Immature natural killer cell (primary cell): ENCODE measurements around the gene SLC38A6. TPM values are rescaled to one million over a fixed set of nuclear protein-coding genes. Genes with fewer than 3 reads are reported as not detected.
A peak's percentile ranks its signal among the peaks of the same experiment; 100 is the strongest.

Source experiments
- DNase-seq, 3 donors: peaks; one replicate each; pipeline ENCODE4 v3.0.0; 2022; ENCODE audit warnings: mixed read lengths in 1 of 3
- H3K27ac Mint-ChIP-seq, 6 donors: one replicate each; pipeline ENCODE4 v1.8.0; 2020; ENCODE audit warnings: mixed read lengths in 6 of 6, mild to moderate bottlenecking in 5 of 6, inconsistent platforms in 4 of 6, moderate library complexity in 3 of 6
- H3K27me3 Mint-ChIP-seq, 3 donors: one replicate each; pipeline ENCODE4 v1.8.0; 2020 to 2021; ENCODE audit warnings: low read depth in 3 of 3, mild to moderate bottlenecking in 3 of 3, mixed read lengths in 3 of 3, moderate library complexity in 3 of 3, inconsistent platforms in 1 of 3
- H3K36me3 Mint-ChIP-seq, 3 donors: one replicate each; pipeline ENCODE4 v1.8.0; 2020; ENCODE audit warnings: mixed read lengths in 3 of 3, inconsistent platforms in 2 of 3, mild to moderate bottlenecking in 2 of 3
- H3K4me1 Mint-ChIP-seq, 2 donors: one replicate each; pipeline ENCODE4 v1.8.0; 2020; ENCODE audit warnings: inconsistent platforms in 2 of 2, mild to moderate bottlenecking in 2 of 2, mixed read lengths in 2 of 2, moderate library complexity in 1 of 2
- H3K4me3 Mint-ChIP-seq, 5 donors: one replicate each; pipeline ENCODE4 v1.8.0; 2020; ENCODE audit warnings: mild to moderate bottlenecking in 5 of 5, mixed read lengths in 5 of 5, inconsistent platforms in 3 of 5, moderate library complexity in 3 of 5
- H3K9me3 Mint-ChIP-seq, 6 donors: one replicate each; pipeline ENCODE4 v1.8.0; 2020; ENCODE audit warnings: mild to moderate bottlenecking in 6 of 6, mixed read lengths in 6 of 6, inconsistent platforms in 4 of 6, moderate library complexity in 3 of 6
- polyA plus RNA-seq, 3 donors: library from polyadenylated mRNA; unstranded; fragments of 300-500 nt; fragmentation: Illumina TruSeq; gene quantifications; one replicate each; pipeline ENCODE4 v1.2.3, GENCODE V29; 2021

SLC38A6 gene
- polyA plus RNA-seq, 3 donors from 2014 or later: 2.7 to 3.9 (median 2.7) TPM

DNA sequence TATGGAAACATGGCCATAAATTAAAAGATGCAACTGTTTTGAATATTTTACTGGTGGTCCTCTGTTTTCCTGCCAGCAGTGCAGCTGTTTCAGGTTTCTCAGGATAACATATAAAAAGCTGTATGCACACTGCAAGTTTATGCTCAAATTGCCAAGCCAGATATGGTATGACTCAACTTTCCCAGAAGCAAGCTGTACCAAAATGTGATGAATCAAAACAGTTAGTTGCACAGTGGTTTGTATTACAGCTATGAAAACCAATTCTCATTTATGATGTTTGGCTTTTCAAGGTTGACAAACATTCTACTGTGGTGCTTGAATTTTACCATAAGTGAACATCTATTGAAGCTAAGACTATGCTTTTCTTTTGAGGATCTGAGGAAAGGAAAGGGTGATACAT is 15.6 kb upstream of the SLC38A6 start:
- no peak for DNase-seq
- Mint-ChIP-seq H3K4me3 (no peak overlapping the region), H3K9me3 (peaks cover 0 to 2% (median 0%) of the 10 kb centered on the region in 6 donors), H3K27me3 (peaks cover 0 to 2% (median 1%) of the 10 kb centered on the region in 3 donors), H3K4me1 (no peaks in the 10 kb centered on the region), H3K36me3 (peaks cover 0 to 16% (median 3%) of the 10 kb centered on the region in 3 donors), H3K27ac (no peak overlapping the region)

- Mint-ChIP-seq H3K27me3 (peaks cover 0 to 3% (median 0%) of the 10 kb centered on the region in 3 donors), H3K4me3 (no peak overlapping the region), H3K36me3 (peaks cover 0 to 8% (median 5%) of the 10 kb centered on the region in 3 donors), H3K9me3 (no peaks in the 10 kb centered on the region), H3K27ac (no peak overlapping the region), H3K4me1 (no peaks in the 10 kb centered on the region)
- no peak for DNase-seq
Measured at GRCh38 chr14:60968099-60968498, 12.9 kb upstream of the SLC38A6 start.

DNA sequence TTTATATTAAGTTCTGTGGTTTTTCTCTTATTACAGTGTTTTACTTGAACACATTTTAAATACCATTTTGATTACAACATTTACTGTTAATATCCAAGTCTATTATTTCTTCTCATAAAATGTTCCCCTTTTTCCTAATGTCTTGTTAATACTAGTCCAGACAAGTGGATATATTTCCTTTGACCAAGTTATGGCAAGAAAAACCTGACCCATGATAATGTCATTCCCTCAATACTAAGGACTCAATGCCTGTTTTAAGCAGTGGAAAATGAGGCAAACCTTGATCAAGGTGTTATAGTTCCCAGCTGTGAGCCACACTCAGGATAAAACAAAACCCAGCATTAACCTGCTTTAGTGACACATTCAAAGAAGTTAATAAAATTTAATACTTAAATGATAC is 12.4 kb upstream of the SLC38A6 start:
- DNase-seq: no peak
- Mint-ChIP-seq H3K4me1 (no peaks in the 10 kb centered on the region), H3K4me3 (no peak overlapping the region), H3K27ac (no peak overlapping the region), H3K27me3 (peaks cover 0 to 4% (median 0%) of the 10 kb centered on the region in 3 donors), H3K9me3 (no peaks in the 10 kb centered on the region), H3K36me3 (peaks cover 0 to 10% (median 7%) of the 10 kb centered on the region in 3 donors)

GRCh38 chr14:60970146-60970545 is 10.9 kb upstream of the SLC38A6 start:
- Mint-ChIP-seq H3K36me3 (peaks cover 0 to 13% (median 10%) of the 10 kb centered on the region in 3 donors), H3K4me3 (no peak overlapping the region), H3K27ac (no peak overlapping the region), H3K27me3 (peaks cover 0 to 4% (median 0%) of the 10 kb centered on the region in 3 donors), H3K9me3 (no peaks in the 10 kb centered on the region), H3K4me1 (no peaks in the 10 kb centered on the region)
- DNase-seq: no peak

GRCh38 chr14:60971271-60971670 is 9.8 kb upstream of the SLC38A6 start:
- peaks cover 0 to 13% (median 10%) of the 10 kb centered on the region in 3 donors for H3K36me3 Mint-ChIP-seq
- no peaks in the 10 kb centered on the region for H3K4me1 Mint-ChIP-seq
- H3K4me3 Mint-ChIP-seq: no peak overlapping the region
- H3K27me3 Mint-ChIP-seq: peaks cover 0 to 4% (median 0%) of the 10 kb centered on the region in 3 donors
- DNase-seq: no peak
- H3K9me3 Mint-ChIP-seq: no peaks in the 10 kb centered on the region
- H3K27ac Mint-ChIP-seq: no peak overlapping the region

DNA sequence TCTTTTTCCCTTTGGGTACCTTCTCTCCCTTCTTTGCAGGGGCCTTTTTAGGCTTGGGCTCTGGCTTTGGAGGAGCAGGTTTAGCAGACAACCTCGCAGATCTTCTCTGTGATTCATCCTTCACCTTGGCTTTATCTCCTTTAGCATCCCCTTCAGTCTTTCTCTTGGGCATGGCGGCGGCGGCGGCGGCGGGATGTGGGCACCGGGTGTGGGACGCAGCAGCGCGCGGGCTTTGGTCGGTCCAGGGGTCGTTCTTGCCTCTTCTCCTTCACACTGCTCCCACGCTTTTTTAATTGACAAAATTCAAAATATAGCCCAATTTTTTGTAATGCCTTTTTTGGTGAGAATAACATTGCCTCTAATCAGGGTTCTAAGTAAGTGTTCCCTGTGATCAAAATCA is 8.8 kb upstream of the SLC38A6 start:
- no peak for DNase-seq
- Mint-ChIP-seq H3K27ac (peak overlapping the region in 1 of 6 donors; percentile 80), H3K4me3 (no peak overlapping the region), H3K36me3 (peaks cover 0 to 10% (median 10%) of the 10 kb centered on the region in 3 donors), H3K27me3 (peaks cover 0 to 3% (median 0%) of the 10 kb centered on the region in 3 donors), H3K9me3 (no peaks in the 10 kb centered on the region), H3K4me1 (no peaks in the 10 kb centered on the region)

GRCh38 chr14:60973070-60973469 is 8.0 kb upstream of the SLC38A6 start:
- Mint-ChIP-seq H3K9me3 (no peaks in the 10 kb centered on the region), H3K36me3 (peaks cover 0 to 10% (median 10%) of the 10 kb centered on the region in 3 donors), H3K4me1 (no peaks in the 10 kb centered on the region), H3K4me3 (no peak overlapping the region), H3K27me3 (peaks cover 0 to 3% (median 0%) of the 10 kb centered on the region in 3 donors), H3K27ac (no peak overlapping the region)
- DNase-seq: no peak

- H3K27me3 Mint-ChIP-seq: peaks cover 0 to 3% (median 0%) of the 10 kb centered on the region in 3 donors
- DNase-seq: no peak
- H3K27ac Mint-ChIP-seq: no peak overlapping the region
- H3K4me3 Mint-ChIP-seq: no peak overlapping the region
- H3K36me3 Mint-ChIP-seq: peaks cover 0 to 10% (median 7%) of the 10 kb centered on the region in 3 donors
- H3K9me3 Mint-ChIP-seq: no peaks in the 10 kb centered on the region
- H3K4me1 Mint-ChIP-seq: no peaks in the 10 kb centered on the region
Measured at GRCh38 chr14:60974090-60974651, 6.9 kb upstream of the SLC38A6 start.

DNA sequence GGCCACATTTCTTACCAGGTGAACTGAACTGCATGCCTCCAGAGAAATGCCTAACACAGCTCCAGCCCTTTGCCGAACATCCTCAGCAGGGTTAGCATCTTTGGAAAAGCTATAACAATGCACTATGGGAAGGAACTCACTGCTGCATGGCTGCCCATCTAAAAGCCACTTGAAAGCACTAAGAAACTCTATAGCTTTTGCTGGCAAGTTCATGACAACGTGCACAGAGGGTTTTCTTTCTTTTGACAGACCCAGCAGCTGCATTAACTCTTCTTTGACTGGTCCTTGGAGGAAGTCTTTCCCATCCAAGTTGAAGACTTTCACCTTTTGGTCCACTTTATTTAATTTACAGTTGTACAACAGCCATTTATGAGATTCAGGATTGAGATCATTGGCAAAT is 5.5 kb upstream of the SLC38A6 start:
- no peak overlapping the region for H3K4me3 Mint-ChIP-seq

GRCh38 chr14:60977847-60978246 is 3.2 kb upstream of the SLC38A6 start:
- DNase-seq: no peak
- Mint-ChIP-seq H3K36me3 (peaks cover 0 to 7% (median 6%) of the 10 kb centered on the region in 3 donors), H3K27me3 (peaks cover 0 to 1% (median 0%) of the 10 kb centered on the region in 3 donors), H3K27ac (no peak overlapping the region), H3K9me3 (no peaks in the 10 kb centered on the region), H3K4me3 (no peak overlapping the region), H3K4me1 (peaks cover 1 to 5% of the 10 kb centered on the region in 2 donors)

More for the DNA sequence above, 5.5 kb upstream of the SLC38A6 start:
- Mint-ChIP-seq H3K27me3 (peaks cover 0 to 3% (median 0%) of the 10 kb centered on the region in 3 donors), H3K4me1 (peaks cover 0 to 5% of the 10 kb centered on the region in 2 donors), H3K27ac (no peak overlapping the region), H3K36me3 (peaks cover 0 to 10% (median 7%) of the 10 kb centered on the region in 3 donors), H3K9me3 (no peaks in the 10 kb centered on the region)
- DNase-seq: no peak

GRCh38 chr14:60981633-60982455 is 799 bp downstream of the SLC38A6 start:
- H3K27ac Mint-ChIP-seq: no peak overlapping the region
- H3K36me3 Mint-ChIP-seq: peaks cover 1 to 10% (median 5%) of the 10 kb centered on the region in 3 donors
- peaks cover 2 to 5% of the 10 kb centered on the region in 2 donors for H3K4me1 Mint-ChIP-seq
- H3K9me3 Mint-ChIP-seq: no peaks in the 10 kb centered on the region
- H3K4me3 Mint-ChIP-seq: no peak overlapping the region
- DNase-seq: no peak
- H3K27me3 Mint-ChIP-seq: no peaks in the 10 kb centered on the region

GRCh38 chr14:60984196-60984595 is 3.2 kb downstream of the SLC38A6 start:
- Mint-ChIP-seq H3K27ac (no peak overlapping the region), H3K36me3 (peaks cover 4 to 14% (median 8%) of the 10 kb centered on the region in 3 donors), H3K4me3 (no peak overlapping the region)

GRCh38 chr14:60986500-60986899 is 5.5 kb downstream of the SLC38A6 start:
- DNase-seq: no peak
- Mint-ChIP-seq H3K4me1 (peaks cover 0 to 2% of the 10 kb centered on the region in 2 donors), H3K27ac (no peak overlapping the region), H3K36me3 (peaks cover 8 to 20% (median 16%) of the 10 kb centered on the region in 3 donors), H3K4me3 (no peak overlapping the region), H3K9me3 (no peaks in the 10 kb centered on the region), H3K27me3 (no peaks in the 10 kb centered on the region)

More at GRCh38 chr14:60984196-60984595, 3.2 kb downstream of the SLC38A6 start:
- Mint-ChIP-seq H3K4me1 (peaks cover 2 to 5% of the 10 kb centered on the region in 2 donors), H3K27me3 (no peaks in the 10 kb centered on the region), H3K9me3 (no peaks in the 10 kb centered on the region)
- DNase-seq: no peak

DNA sequence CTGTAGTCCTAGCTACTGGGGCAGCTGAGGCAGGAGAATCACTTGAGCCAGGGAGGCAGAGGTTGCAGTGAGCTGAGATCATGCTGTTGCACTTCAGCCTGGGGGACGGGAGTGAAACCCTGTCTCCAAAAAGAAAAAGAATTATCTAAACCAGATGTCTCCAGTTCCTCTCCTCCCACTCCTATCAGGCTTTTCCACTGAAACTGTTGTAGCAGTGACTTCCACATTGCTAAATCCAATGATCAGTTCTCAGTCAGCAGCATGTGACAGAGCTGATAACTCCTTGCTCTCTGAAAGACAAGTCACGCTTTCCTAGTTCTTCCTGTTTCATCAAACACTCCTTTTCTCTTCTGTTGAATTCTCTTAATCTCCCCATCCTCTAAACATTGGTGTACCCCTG is 8.6 kb downstream of the SLC38A6 start:
- H3K4me1 Mint-ChIP-seq: no peaks in the 10 kb centered on the region
- no peaks in the 10 kb centered on the region for H3K27me3 Mint-ChIP-seq
- H3K9me3 Mint-ChIP-seq: no peaks in the 10 kb centered on the region
- no peak overlapping the region for H3K27ac Mint-ChIP-seq
- H3K4me3 Mint-ChIP-seq: no peak overlapping the region
- DNase-seq: no peak
- peaks cover 12 to 28% (median 22%) of the 10 kb centered on the region in 3 donors for H3K36me3 Mint-ChIP-seq
